ENCODE data around the gene NT5C. TPM values are rescaled to one million over a fixed set of nuclear protein-coding genes. Genes with fewer than 3 reads are reported as not detected.

Gene NT5C
- total RNA-seq, 1 donor from 2014 or later = 48.2 TPM

GRCh38 chr17:75081611-75082540, 49.7 kb downstream of the NT5C start:
- TF ChIP-seq, protein P1, sequence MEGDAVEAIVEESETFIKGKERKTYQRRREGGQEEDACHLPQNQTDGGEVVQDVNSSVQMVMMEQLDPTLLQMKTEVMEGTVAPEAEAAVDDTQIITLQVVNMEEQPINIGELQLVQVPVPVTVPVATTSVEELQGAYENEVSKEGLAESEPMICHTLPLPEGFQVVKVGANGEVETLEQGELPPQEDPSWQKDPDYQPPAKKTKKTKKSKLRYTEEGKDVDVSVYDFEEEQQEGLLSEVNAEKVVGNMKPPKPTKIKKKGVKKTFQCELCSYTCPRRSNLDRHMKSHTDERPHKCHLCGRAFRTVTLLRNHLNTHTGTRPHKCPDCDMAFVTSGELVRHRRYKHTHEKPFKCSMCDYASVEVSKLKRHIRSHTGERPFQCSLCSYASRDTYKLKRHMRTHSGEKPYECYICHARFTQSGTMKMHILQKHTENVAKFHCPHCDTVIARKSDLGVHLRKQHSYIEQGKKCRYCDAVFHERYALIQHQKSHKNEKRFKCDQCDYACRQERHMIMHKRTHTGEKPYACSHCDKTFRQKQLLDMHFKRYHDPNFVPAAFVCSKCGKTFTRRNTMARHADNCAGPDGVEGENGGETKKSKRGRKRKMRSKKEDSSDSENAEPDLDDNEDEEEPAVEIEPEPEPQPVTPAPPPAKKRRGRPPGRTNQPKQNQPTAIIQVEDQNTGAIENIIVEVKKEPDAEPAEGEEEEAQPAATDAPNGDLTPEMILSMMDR (IDR thresholded peaks at IDR 0.05) = no peak
- Mint-ChIP-seq H3K27ac (ENCODE audit: unreplicated experiment) (peak overlapping the region; percentile 43), H3K4me3 (ENCODE audit: unreplicated experiment) (no peak overlapping the region), H3K9me3 (ENCODE audit: unreplicated experiment) (no peaks in the 10 kb centered on the region), H3K36me3 (ENCODE audit: unreplicated experiment) (no peaks in the 10 kb centered on the region), H3K4me1 (ENCODE audit: unreplicated experiment) (peaks cover 74% of the 10 kb centered on the region), H3K27me3 (ENCODE audit: unreplicated experiment) (no peaks in the 10 kb centered on the region)
- DNase-seq (ENCODE audit: extremely low spot score, unreplicated experiment) = no peak

Other genes starting within 250 kb of the NT5C start
- not detected in 2 replicates for gene FADS6, start 238.1 kb downstream of the NT5C start, total RNA-seq
- not detected in 2 replicates for gene USH1G, start 208.5 kb downstream of the NT5C start, total RNA-seq
- gene OTOP2, start 207.5 kb downstream of the NT5C start, total RNA-seq = not detected in 2 replicates
- not detected in 2 replicates for gene OTOP3, start 195.8 kb downstream of the NT5C start, total RNA-seq
- gene HID1, start 159.0 kb downstream of the NT5C start, total RNA-seq = 10.1 and 11.9 TPM in 2 replicates
- 21.4 and 22.8 TPM in 2 replicates for gene CDR2L, start 144.1 kb downstream of the NT5C start, total RNA-seq
- 22.4 and 25.1 TPM in 2 replicates for gene MRPL58, start 119.1 kb downstream of the NT5C start, total RNA-seq
- 195 and 212 TPM in 2 replicates for gene ATP5PD, start 84.8 kb downstream of the NT5C start, total RNA-seq
- gene KCTD2, start 84.5 kb downstream of the NT5C start, total RNA-seq = 22.3 and 23.7 TPM in 2 replicates
- 7.0 and 7.6 TPM in 2 replicates for gene SLC16A5, start 43.8 kb downstream of the NT5C start, total RNA-seq
- gene ARMC7, start 21.8 kb downstream of the NT5C start, total RNA-seq = 12.8 and 13.6 TPM in 2 replicates
- gene JPT1, start 22.8 kb upstream of the NT5C start, total RNA-seq = 89.7 and 95.9 TPM in 2 replicates
- gene SUMO2, start 51.2 kb upstream of the NT5C start, total RNA-seq = 472 and 483 TPM in 2 replicates
- 58.1 and 61.1 TPM in 2 replicates for gene NUP85, start 73.9 kb upstream of the NT5C start, total RNA-seq
- gene GGA3, start 129.9 kb upstream of the NT5C start, total RNA-seq = 34.3 and 34.6 TPM in 2 replicates
- gene MRPS7, start 130.1 kb upstream of the NT5C start, total RNA-seq = 49.6 and 50.4 TPM in 2 replicates
- gene MIF4GD, start 139.5 kb upstream of the NT5C start, total RNA-seq = 25.4 and 27.9 TPM in 2 replicates
- gene SLC25A19, start 157.7 kb upstream of the NT5C start, total RNA-seq = 8.6 and 12.3 TPM in 2 replicates

All from osteocyte (in vitro differentiated cells).